Peyer's patch (tissue), 4 donors: ENCODE measurements around the gene HOATZ. TPM values are rescaled to one million over a fixed set of nuclear protein-coding genes. Genes with fewer than 3 reads are reported as not detected.

ENCODE experiments used
- DNase-seq, 3 donors: peaks; one replicate each; pipeline ENCODE4 v3.0.0-alpha.2; 2017 to 2019
- H3K27ac ChIP-seq, 4 donors: fragments of 200-600 bp; sonication (generic); one replicate each; pipeline ENCODE4 v1.5.1; 2016 to 2019
- H3K27me3 ChIP-seq, 2 donors: fragments of 200-600 bp; sonication (generic); one replicate each; pipeline ENCODE4 v1.5.1; 2019
- H3K36me3 ChIP-seq, 3 donors: fragments of 200-600 bp; sonication (generic); one replicate each; pipeline ENCODE4 v1.5.1; 2016 to 2019
- H3K4me1 ChIP-seq, 4 donors: fragments of 200-600 bp; sonication (generic); one replicate each; pipeline ENCODE4 v1.5.1; 2016 to 2019
- H3K4me3 ChIP-seq, 4 donors: fragments of 200-600 bp; sonication (generic); 1 replicate in 3 of 4; 2 replicates in 1 of 4; pipeline ENCODE4 v1.5.1; 2016 to 2019; ENCODE audit warnings: mild to moderate bottlenecking in 1 of 4
- H3K9me3 ChIP-seq, 4 donors: fragments of 200-600 bp; sonication (generic); one replicate each; pipeline ENCODE4 v1.5.1; 2016 to 2019; ENCODE audit warnings: mild to moderate bottlenecking in 1 of 4
- CTCF ChIP-seq, 6 experiments: fragments of 450-650 bp in 4 of 6; fragments of 200-600 bp in 2 of 6; sonication (generic) in 1 of 6; IDR thresholded peaks; one replicate each; pipeline ENCODE4 v1.5.1; 2017 to 2019; ENCODE audit warnings: antibody characterized with exemption in 6 of 6, mild to moderate bottlenecking in 3 of 6, moderate library complexity in 1 of 6
- POLR2A ChIP-seq, 2 donors: fragments of 450-650 bp; IDR thresholded peaks; one replicate each; pipeline ENCODE4 v1.5.1; 2017; ENCODE audit warnings: antibody characterized with exemption in 2 of 2, mild to moderate bottlenecking in 2 of 2, moderate library complexity in 2 of 2
- small RNA-seq, 2 donors: library from RNA; depleted of rRNA; stranded (forward); fragments of <200 nt; gene quantifications; one replicate each; pipeline ENCODE3, GENCODE V24; 2016
- total RNA-seq, 4 donors: library from RNA; depleted of rRNA; stranded (reverse); fragments of >200 nt; gene quantifications; one replicate each; pipeline ENCODE4 v1.1.0, GENCODE V29; 2016

HOATZ gene
- total RNA-seq, 4 donors from 2014 or later = not detected

- H3K9me3 ChIP-seq = no peaks in the 10 kb centered on the region
- H3K4me1 ChIP-seq = no peaks in the 10 kb centered on the region
- H3K27me3 ChIP-seq = no peaks in the 10 kb centered on the region
- no peak for TF ChIP-seq CTCF (IDR thresholded peaks at IDR 0.05)
- TF ChIP-seq POLR2A (IDR thresholded peaks at IDR 0.05) = no peak
- DNase-seq = no peak
- no peaks in the 10 kb centered on the region for H3K36me3 ChIP-seq
- H3K27ac ChIP-seq = no peak overlapping the region
- H3K4me3 ChIP-seq = no peak overlapping the region
These were observed 66.8 kb downstream of the HOATZ start for GRCh38 chr11:111581341-111581740.

GRCh38 chr11:111582163-111582562, 67.6 kb downstream of the HOATZ start:
- DNase-seq = no peak
- TF ChIP-seq CTCF (IDR thresholded peaks at IDR 0.05) = no peak
- no peak for TF ChIP-seq POLR2A (IDR thresholded peaks at IDR 0.05)
- no peak overlapping the region for H3K4me3 ChIP-seq

GRCh38 chr11:111582881-111583280, 68.3 kb downstream of the HOATZ start:
- DNase-seq = no peak
- H3K36me3 ChIP-seq = no peaks in the 10 kb centered on the region
- H3K4me1 ChIP-seq = no peaks in the 10 kb centered on the region
- H3K9me3 ChIP-seq = no peaks in the 10 kb centered on the region
- TF ChIP-seq CTCF (IDR thresholded peaks at IDR 0.05) (no peak), POLR2A (IDR thresholded peaks at IDR 0.05) (no peak)
- no peaks in the 10 kb centered on the region for H3K27me3 ChIP-seq
- H3K4me3 ChIP-seq = no peak overlapping the region
- no peak overlapping the region for H3K27ac ChIP-seq

More at GRCh38 chr11:111582163-111582562, 67.6 kb downstream of the HOATZ start:
- Histone ChIP-seq H3K27me3 (no peaks in the 10 kb centered on the region), H3K27ac (no peak overlapping the region), H3K4me1 (no peaks in the 10 kb centered on the region), H3K9me3 (no peaks in the 10 kb centered on the region), H3K36me3 (no peaks in the 10 kb centered on the region)

- no peak for DNase-seq
- no peak for TF ChIP-seq POLR2A (IDR thresholded peaks at IDR 0.05)
- no peak for TF ChIP-seq CTCF (IDR thresholded peaks at IDR 0.05)
- Histone ChIP-seq H3K4me3 (no peak overlapping the region), H3K36me3 (no peaks in the 10 kb centered on the region), H3K27ac (no peak overlapping the region), H3K4me1 (peaks cover 0 to 7% (median 0%) of the 10 kb centered on the region in 4 donors), H3K9me3 (no peaks in the 10 kb centered on the region), H3K27me3 (no peaks in the 10 kb centered on the region)
These were observed 70.8 kb downstream of the HOATZ start for GRCh38 chr11:111585371-111585770.

- peak in 2 of 3 donors; percentile 27 to 72 for DNase-seq
- Histone ChIP-seq H3K36me3 (no peaks in the 10 kb centered on the region), H3K27ac (no peak overlapping the region), H3K27me3 (no peaks in the 10 kb centered on the region), H3K4me3 (no peak overlapping the region), H3K4me1 (peaks cover 0 to 7% (median 0%) of the 10 kb centered on the region in 4 donors), H3K9me3 (no peaks in the 10 kb centered on the region)
- TF ChIP-seq POLR2A (IDR thresholded peaks at IDR 0.05) (no peak), CTCF (IDR thresholded peaks at IDR 0.05) (peak; percentile 21 to 77 (median 61))
These were observed 71.8 kb downstream of the HOATZ start for GRCh38 chr11:111586388-111586831.

Small RNA genes within 50 kb of the gene (small RNA-seq; reads per million reads assigned to genes)
- 0 to 0.47 reads per million in 2 donors for gene MIR34B
- 1.9 to 2.1 reads per million in 2 donors for gene MIR34C

Other genes with a start within 250 kb of the HOATZ start
- 10 to 100 TPM in 3 of 4 donors, 1 to 10 TPM in 1; 2.5 to 14.9 (median 11.4) TPM for gene POU2AF3, start 216.2 kb upstream of the HOATZ start, total RNA-seq
- gene POU2AF1, start 135.5 kb upstream of the HOATZ start, total RNA-seq = 10 to 100 TPM in 1 of 4 donors, 1 to 10 TPM in 3; 5.0 to 33.0 (median 5.4) TPM
- gene BTG4, start 2.4 kb upstream of the HOATZ start, total RNA-seq = not detected
- 10 to 100 TPM in 1 of 4 donors, 1 to 10 TPM in 3; 2.1 to 18.2 (median 4.2) TPM for gene LAYN, start 25.9 kb downstream of the HOATZ start, total RNA-seq
- gene SIK2, start 87.7 kb downstream of the HOATZ start, total RNA-seq = 10 to 100 TPM; 12.4 to 16.3 (median 14.4) TPM